ENCODE results near the gene CCDC60. TPM values are rescaled to one million over a fixed set of nuclear protein-coding genes. Genes with fewer than 3 reads are reported as not detected.

The CCDC60 gene
- total and polyA plus RNA-seq, 8 donors, result 4.1 TPM; not detected in 7

- no peak overlapping the region for H3K4me3 ChIP-seq
- H3K27ac ChIP-seq, result no peak overlapping the region
- no peaks in the 10 kb centered on the region for H3K4me1 ChIP-seq
- no peaks in the 10 kb centered on the region for H3K27me3 ChIP-seq
- intact Hi-C loops (cut with DNase I; ENCODE audit: low total_unique reads), result no loop called here
- 73 to 89% (median 81%) methylated on average over 3 of the region's 3 CpGs for WGBS, 5 donors
- no peaks in the 10 kb centered on the region for H3K36me3 ChIP-seq
- TF ChIP-seq POLR2AphosphoS5 (IDR thresholded peaks at IDR 0.05), result no peak
- TF ChIP-seq EP300 (IDR thresholded peaks at IDR 0.05), result no peak
- no peak for DNase-seq
- peaks cover 0 to 11% (median 8%) of the 10 kb centered on the region in 4 donors for H3K9me3 ChIP-seq
These were observed 142.4 kb downstream of the CCDC60 start for GRCh38 chr12:119476951-119477350.

GRCh38 chr12:119479121-119479561 lies 144.6 kb downstream of the CCDC60 start:
- WGBS, 5 donors, result 72 to 76% (median 74%) methylated on average over 10 of the region's 10 CpGs
- Histone ChIP-seq H3K4me1 (no peaks in the 10 kb centered on the region), H3K4me3 (no peak overlapping the region), H3K36me3 (no peaks in the 10 kb centered on the region), H3K9me3 (peaks cover 0 to 17% (median 12%) of the 10 kb centered on the region in 4 donors), H3K27me3 (no peaks in the 10 kb centered on the region), H3K27ac (no peak overlapping the region)
- intact Hi-C loops (cut with DNase I; ENCODE audit: low total_unique reads), result no loop called here
- no peak for TF ChIP-seq EP300 (IDR thresholded peaks at IDR 0.05)
- TF ChIP-seq CTCF (IDR thresholded peaks at IDR 0.05), result no peak
- no peak for TF ChIP-seq POLR2A (IDR thresholded peaks at IDR 0.05)
- TF ChIP-seq POLR2AphosphoS5 (IDR thresholded peaks at IDR 0.05), result no peak
- no peak for DNase-seq

GRCh38 chr12:119480551-119480950 lies 146.0 kb downstream of the CCDC60 start:
- Histone ChIP-seq H3K27ac (no peak overlapping the region), H3K27me3 (no peaks in the 10 kb centered on the region), H3K4me1 (no peaks in the 10 kb centered on the region), H3K4me3 (no peak overlapping the region), H3K9me3 (peaks cover 0 to 17% (median 12%) of the 10 kb centered on the region in 4 donors), H3K36me3 (no peaks in the 10 kb centered on the region)
- no peak for TF ChIP-seq POLR2AphosphoS5 (IDR thresholded peaks at IDR 0.05)
- TF ChIP-seq POLR2A (IDR thresholded peaks at IDR 0.05), result no peak
- TF ChIP-seq EP300 (IDR thresholded peaks at IDR 0.05), result no peak
- no peak for TF ChIP-seq CTCF (IDR thresholded peaks at IDR 0.05)
- DNase-seq, result no peak
- 92 to 100% (median 93%) methylated on average over 1 of the region's 1 CpG for WGBS, 5 donors
- intact Hi-C loops (cut with DNase I; ENCODE audit: low total_unique reads), result no loop called here

GRCh38 chr12:119486599-119487154 lies 152.1 kb downstream of the CCDC60 start:
- no peaks in the 10 kb centered on the region for H3K4me1 ChIP-seq
- H3K9me3 ChIP-seq, result peaks cover 0 to 10% (median 2%) of the 10 kb centered on the region in 4 donors
- H3K27me3 ChIP-seq, result no peaks in the 10 kb centered on the region
- TF ChIP-seq CTCF (IDR thresholded peaks at IDR 0.05) (no peak), EP300 (IDR thresholded peaks at IDR 0.05) (no peak), POLR2AphosphoS5 (IDR thresholded peaks at IDR 0.05) (no peak), POLR2A (IDR thresholded peaks at IDR 0.05) (no peak)
- DNase-seq, result no peak
- no peak overlapping the region for H3K27ac ChIP-seq
- intact Hi-C loops (cut with DNase I; ENCODE audit: low total_unique reads), result no loop called here
- no peaks in the 10 kb centered on the region for H3K36me3 ChIP-seq
- WGBS, 5 donors, result 13 to 35% (median 27%) methylated on average over 4 of the region's 4 CpGs
- H3K4me3 ChIP-seq, result no peak overlapping the region

- intact Hi-C loops (cut with DNase I; ENCODE audit: low total_unique reads), result no loop called here
- no peak overlapping the region for H3K27ac ChIP-seq
- no peak overlapping the region for H3K4me3 ChIP-seq
- H3K27me3 ChIP-seq, result peaks cover 0 to 21% (median 0%) of the 10 kb centered on the region in 3 donors
- H3K36me3 ChIP-seq, result no peaks in the 10 kb centered on the region
- WGBS, 5 donors, result 81 to 93% (median 90%) methylated on average over 5 of the region's 5 CpGs
- H3K4me1 ChIP-seq, result no peaks in the 10 kb centered on the region
- H3K9me3 ChIP-seq, result no peaks in the 10 kb centered on the region
- no peak for DNase-seq
- no peak for TF ChIP-seq EP300 (IDR thresholded peaks at IDR 0.05)
- TF ChIP-seq POLR2AphosphoS5 (IDR thresholded peaks at IDR 0.05), result no peak
- no peak for TF ChIP-seq CTCF (IDR thresholded peaks at IDR 0.05)
- no peak for TF ChIP-seq POLR2A (IDR thresholded peaks at IDR 0.05)
These were observed 157.3 kb downstream of the CCDC60 start for GRCh38 chr12:119491814-119492213.

Measured in stomach (tissue), 9 donors.